CD14-positive monocyte (primary cell): Measurements from ENCODE around the gene ST7L. TPM values are rescaled to one million over a fixed set of nuclear protein-coding genes. Genes with fewer than 3 reads are reported as not detected.
A peak's percentile ranks its signal among the peaks of the same experiment; 100 is the strongest.

ENCODE experiments used
- DNase-seq, 3 donors: peaks; one replicate each; pipeline ENCODE4 v3.0.0-alpha.2; 2011 to 2022
- H2AFZ ChIP-seq: 2 replicates; pipeline ENCODE4 v1.6.0; 2012; ENCODE audit warnings: mild to moderate bottlenecking, low read depth, low read length, inconsistent platforms; ENCODE audit not compliant: insufficient read depth, poor library complexity, severe bottlenecking
- H3K27ac ChIP-seq, 2 donors: 1 replicate in 1 of 2; 2 replicates in 1 of 2; pipeline ENCODE4 v1.5.1; 2012 to 2013; ENCODE audit warnings: low read length in 2 of 2, control low read depth in 1 of 2, inconsistent platforms in 1 of 2, low read depth in 1 of 2, mild to moderate bottlenecking in 1 of 2
- H3K27me3 ChIP-seq, 2 donors: one replicate each; pipeline versions ENCODE4 v1.6.0 to v1.6.1; 2011 to 2013; ENCODE audit warnings: low read length in 2 of 2; ENCODE audit not compliant: control insufficient read depth in 2 of 2, insufficient read depth in 2 of 2
- H3K36me3 ChIP-seq, 2 donors: replicated peaks in 1 of 2; 1 replicate in 1 of 2; 2 replicates in 1 of 2; pipeline versions ENCODE4 v1.5.1 to v1.6.1; 2012 to 2013; ENCODE audit warnings: low read length in 2 of 2, control low read depth in 1 of 2, inconsistent platforms in 1 of 2, mild to moderate bottlenecking in 1 of 2; ENCODE audit not compliant: insufficient read depth in 2 of 2, control insufficient read depth in 1 of 2
- H3K4me1 ChIP-seq, 2 donors: 1 replicate in 1 of 2; 2 replicates in 1 of 2; pipeline versions ENCODE4 v1.5.1 to v1.6.1; 2012 to 2013; ENCODE audit warnings: low read length in 2 of 2, control low read depth in 1 of 2, inconsistent platforms in 1 of 2, mild to moderate bottlenecking in 1 of 2, moderate library complexity in 1 of 2; ENCODE audit not compliant: insufficient read depth in 2 of 2, control insufficient read depth in 1 of 2
- H3K4me2 ChIP-seq: replicated peaks from 2 replicates; pipeline ENCODE3; 2012; ENCODE audit warnings: low read length, moderate library complexity, mild to moderate bottlenecking; ENCODE audit not compliant: poor library complexity, severe bottlenecking; ENCODE audit errors: extremely low read depth
- H3K4me3 ChIP-seq, 3 experiments: fragments of 200-600 bp in 1 of 3; sonication (generic) in 1 of 3; replicated peaks in 1 of 3; 1 replicate in 2 of 3; 2 replicates in 1 of 3; pipeline ENCODE4 v1.5.1; 2011 to 2013; ENCODE audit warnings: low read length in 3 of 3, mild to moderate bottlenecking in 3 of 3, control low read depth in 2 of 3, low read depth in 2 of 3, inconsistent platforms in 1 of 3, moderate library complexity in 1 of 3
- H3K79me2 ChIP-seq: 2 replicates; pipeline ENCODE4 v1.6.0; 2012; ENCODE audit warnings: mild to moderate bottlenecking, control low read depth, inconsistent platforms, low read length, moderate library complexity; ENCODE audit not compliant: insufficient read depth
- H3K9ac ChIP-seq: 2 replicates; pipeline ENCODE4 v1.6.0; 2017; ENCODE audit warnings: low read length, mild to moderate bottlenecking; ENCODE audit not compliant: insufficient read depth, poor library complexity, severe bottlenecking
- H3K9me3 ChIP-seq, 2 donors: replicated peaks in 1 of 2; 1 replicate in 1 of 2; 2 replicates in 1 of 2; pipeline versions ENCODE4 v1.5.1 to v1.6.1; 2012 to 2013; ENCODE audit warnings: low read length in 2 of 2, control low read depth in 1 of 2; ENCODE audit not compliant: control insufficient read depth in 1 of 2, insufficient read depth in 1 of 2
- H4K20me1 ChIP-seq: 2 replicates; pipeline ENCODE4 v1.6.0; 2012; ENCODE audit warnings: mild to moderate bottlenecking, low read length, control low read depth, moderate library complexity; ENCODE audit not compliant: insufficient read depth
- H3K27ac Mint-ChIP-seq, 7 donors: one replicate each; pipeline ENCODE4 v1.8.0; 2020; ENCODE audit warnings: mild to moderate bottlenecking in 7 of 7, mixed read lengths in 7 of 7, moderate library complexity in 6 of 7, inconsistent platforms in 2 of 7
- H3K27me3 Mint-ChIP-seq, 3 donors: one replicate each; pipeline ENCODE4 v1.8.0; 2021 to 2022; ENCODE audit warnings: low read depth in 3 of 3, mild to moderate bottlenecking in 3 of 3, mixed read lengths in 3 of 3, moderate library complexity in 3 of 3, inconsistent platforms in 1 of 3
- H3K36me3 Mint-ChIP-seq, 2 donors: one replicate each; pipeline ENCODE4 v1.8.0; 2020; ENCODE audit warnings: mixed read lengths in 2 of 2, inconsistent platforms in 1 of 2, mild to moderate bottlenecking in 1 of 2
- H3K4me1 Mint-ChIP-seq: one replicate; pipeline ENCODE4 v1.8.0; 2020; ENCODE audit warnings: mild to moderate bottlenecking, mixed read lengths
- H3K4me3 Mint-ChIP-seq, 2 donors: one replicate each; pipeline ENCODE4 v1.8.0; 2020; ENCODE audit warnings: mild to moderate bottlenecking in 2 of 2, mixed read lengths in 2 of 2, moderate library complexity in 1 of 2
- H3K9me3 Mint-ChIP-seq, 7 donors: one replicate each; pipeline ENCODE4 v1.8.0; 2020 to 2022; ENCODE audit warnings: mixed read lengths in 7 of 7, mild to moderate bottlenecking in 6 of 7, moderate library complexity in 6 of 7, inconsistent platforms in 2 of 7
- CTCF ChIP-seq: fragments of 200-600 bp; IDR thresholded peaks from one replicate; pipeline ENCODE4 v1.8.0; 2022; ENCODE audit warnings: antibody characterized with exemption, mild to moderate bottlenecking
- WGBS: methylation state at CpG from one replicate; pipeline ENCODE4 v1.1.5; 2013; ENCODE audit warnings: missing lambda C conversion rate; ENCODE audit not compliant: insufficient coverage; 5-methylcytosine and 5-hydroxymethylcytosine counted together
- intact Hi-C, 2 donors: fragments of 100-400 bp; cut with micrococcal nuclease; formaldehyde crosslinking; loops; one replicate each; pipeline versions ENCODE4 v1.15.0 to v1.15.1; 2023
- polyA plus RNA-seq, 3 donors: library from polyadenylated mRNA; depleted of rRNA in 1 of 3; unstranded in 2 of 3; stranded (reverse) in 1 of 3; fragments of 300-500 nt in 2 of 3; fragments of >200 nt in 1 of 3; fragmentation: Illumina TruSeq in 2 of 3; gene quantifications; 1 replicate in 2 of 3; 2 replicates in 1 of 3; pipeline ENCODE4 v1.2.3, GENCODE V29; 2012 to 2021

ST7L gene
- polyA plus RNA-seq, 3 donors: 5.4 to 10.0 (median 6.1) TPM

GRCh38 chr1:112506731-112507130 is 112.2 kb downstream of the ST7L start:
- Histone ChIP-seq H3K4me1 (peaks cover 18 to 29% of the 10 kb centered on the region in 2 donors), H3K9ac (no peak overlapping the region), H3K4me3 (no peak overlapping the region), H3K27me3 (peaks cover 57 to 92% of the 10 kb centered on the region in 2 donors), H3K9me3 (peaks cover 0 to 35% of the 10 kb centered on the region in 2 donors), H4K20me1 (no peaks in the 10 kb centered on the region), H2AFZ (no peak overlapping the region), H3K27ac (no peak overlapping the region), H3K79me2 (no peaks in the 10 kb centered on the region), H3K36me3 (no peaks in the 10 kb centered on the region), H3K4me2 (no peak overlapping the region)
- intact Hi-C loops: loop anchor here in 1 of 2 donors (10.0 kb wide), 1 partner anchor 198 kb away; the partner anchor contains the start of gene RHOC
- DNase-seq: no peak
- over 99% methylated on average over 7 of the region's 8 CpGs for WGBS
- Mint-ChIP-seq H3K27me3 (peaks cover 67 to 96% (median 80%) of the 10 kb centered on the region in 3 donors), H3K4me1 (peaks cover 22% of the 10 kb centered on the region), H3K36me3 (peaks cover 0 to 7% of the 10 kb centered on the region in 2 donors), H3K9me3 (peaks cover 0 to 15% (median 5%) of the 10 kb centered on the region in 7 donors), H3K4me3 (peak overlapping the region in 1 of 2 donors; percentile 85), H3K27ac (no peak overlapping the region)
- no peak for TF ChIP-seq CTCF

- H3K4me3 Mint-ChIP-seq: peak overlapping the region in 1 of 2 donors; percentile 85
- WGBS: 100% methylated on average over 1 of the region's 2 CpGs
Observed at GRCh38 chr1:112506306-112506705, 112.6 kb downstream of the ST7L start.

More at GRCh38 chr1:112506306-112506705, 112.6 kb downstream of the ST7L start:
- Histone ChIP-seq H3K36me3 (no peaks in the 10 kb centered on the region), H3K4me3 (no peak overlapping the region), H3K27ac (no peak overlapping the region), H3K9ac (no peak overlapping the region), H3K9me3 (peaks cover 0 to 35% of the 10 kb centered on the region in 2 donors), H3K4me2 (no peak overlapping the region), H2AFZ (no peak overlapping the region), H3K27me3 (peaks cover 60 to 92% of the 10 kb centered on the region in 2 donors), H3K79me2 (no peaks in the 10 kb centered on the region), H3K4me1 (peaks cover 20 to 31% of the 10 kb centered on the region in 2 donors), H4K20me1 (no peaks in the 10 kb centered on the region)
- Mint-ChIP-seq H3K27me3 (peaks cover 72 to 97% (median 84%) of the 10 kb centered on the region in 3 donors), H3K4me1 (peaks cover 25% of the 10 kb centered on the region), H3K9me3 (peaks cover 0 to 15% (median 5%) of the 10 kb centered on the region in 7 donors), H3K27ac (peak overlapping the region in 1 of 7 donors; percentile 33), H3K36me3 (peaks cover 0 to 7% of the 10 kb centered on the region in 2 donors)
- no peak for TF ChIP-seq CTCF
- no peak for DNase-seq
- intact Hi-C loops: loop anchor here in 1 of 2 donors (10.0 kb wide), 1 partner anchor 198 kb away; the partner anchor contains the start of gene RHOC
